Peyer's patch (tissue), 4 donors: Measurements from ENCODE around the gene DIO3. TPM values are rescaled to one million over a fixed set of nuclear protein-coding genes. Genes with fewer than 3 reads are reported as not detected.

ENCODE experiments used
- DNase-seq, 3 donors: peaks; one replicate each; pipeline ENCODE4 v3.0.0-alpha.2; 2017 to 2019
- H3K27ac ChIP-seq, 4 donors: fragments of 200-600 bp; sonication (generic); one replicate each; pipeline ENCODE4 v1.5.1; 2016 to 2019
- H3K27me3 ChIP-seq, 2 donors: fragments of 200-600 bp; sonication (generic); one replicate each; pipeline ENCODE4 v1.5.1; 2019
- H3K36me3 ChIP-seq, 3 donors: fragments of 200-600 bp; sonication (generic); one replicate each; pipeline ENCODE4 v1.5.1; 2016 to 2019
- H3K4me1 ChIP-seq, 4 donors: fragments of 200-600 bp; sonication (generic); one replicate each; pipeline ENCODE4 v1.5.1; 2016 to 2019
- H3K4me3 ChIP-seq, 4 donors: fragments of 200-600 bp; sonication (generic); 1 replicate in 3 of 4; 2 replicates in 1 of 4; pipeline ENCODE4 v1.5.1; 2016 to 2019; ENCODE audit warnings: mild to moderate bottlenecking in 1 of 4
- H3K9me3 ChIP-seq, 4 donors: fragments of 200-600 bp; sonication (generic); one replicate each; pipeline ENCODE4 v1.5.1; 2016 to 2019; ENCODE audit warnings: mild to moderate bottlenecking in 1 of 4
- CTCF ChIP-seq, 6 experiments: fragments of 450-650 bp in 4 of 6; fragments of 200-600 bp in 2 of 6; sonication (generic) in 1 of 6; IDR thresholded peaks; one replicate each; pipeline ENCODE4 v1.5.1; 2017 to 2019; ENCODE audit warnings: antibody characterized with exemption in 6 of 6, mild to moderate bottlenecking in 3 of 6, moderate library complexity in 1 of 6
- POLR2A ChIP-seq, 2 donors: fragments of 450-650 bp; IDR thresholded peaks; one replicate each; pipeline ENCODE4 v1.5.1; 2017; ENCODE audit warnings: antibody characterized with exemption in 2 of 2, mild to moderate bottlenecking in 2 of 2, moderate library complexity in 2 of 2
- total RNA-seq, 4 donors: library from RNA; depleted of rRNA; stranded (reverse); fragments of >200 nt; gene quantifications; one replicate each; pipeline ENCODE4 v1.1.0, GENCODE V29; 2016

Gene DIO3
- total RNA-seq, 4 donors from 2014 or later = 0.40 to 1.7 TPM; not detected in 2

DNA sequence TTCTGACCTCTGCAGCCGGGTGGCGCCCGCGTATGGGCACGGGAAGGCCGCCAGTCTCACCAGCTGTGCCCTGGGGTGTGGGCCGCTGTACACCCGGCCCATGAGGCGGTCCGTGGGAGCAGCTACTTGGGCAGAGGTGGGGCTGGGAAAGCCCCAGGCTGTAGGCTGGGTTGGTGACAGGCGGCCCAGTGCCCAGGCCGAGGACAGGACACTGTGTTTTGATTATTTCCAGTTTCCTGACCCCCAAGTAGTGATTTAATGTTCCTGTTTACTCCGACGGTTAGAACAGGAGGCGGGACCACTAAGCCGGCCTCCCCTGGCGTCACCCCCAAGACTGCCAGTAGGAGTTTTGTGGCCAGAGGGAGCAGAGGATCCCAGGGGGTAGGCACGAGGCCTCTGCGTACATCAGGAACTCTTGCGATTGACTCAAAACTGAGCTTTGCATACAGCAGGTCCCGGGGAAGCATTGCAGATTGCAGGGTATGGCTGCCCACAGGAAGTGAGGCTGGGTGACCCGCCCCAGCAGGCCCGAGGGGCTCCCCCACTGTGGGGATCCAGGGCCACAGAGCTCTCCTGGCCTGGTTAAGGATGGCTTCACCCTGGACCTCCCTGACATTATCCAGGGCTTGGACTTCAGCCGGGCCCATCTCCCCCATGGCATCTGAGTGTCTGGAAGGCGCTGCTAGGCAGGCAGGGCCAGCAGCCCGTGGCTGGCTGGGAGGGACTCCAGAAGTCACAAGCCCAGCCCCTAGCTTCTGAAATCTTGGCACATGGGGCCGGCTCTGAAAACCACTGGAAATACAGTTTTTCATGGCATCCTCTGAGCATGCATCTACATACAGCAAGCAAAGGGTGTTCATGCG lies 42.5 kb upstream of the DIO3 start:
- H3K9me3 ChIP-seq = peaks cover 0 to 4% (median 0%) of the 10 kb centered on the region in 4 donors
- peaks cover 0 to 5% (median 0%) of the 10 kb centered on the region in 4 donors for H3K4me1 ChIP-seq
- peak in 1 of 3 donors; percentile 60 for DNase-seq
- no peak for TF ChIP-seq CTCF (IDR thresholded peaks at IDR 0.05)
- no peak for TF ChIP-seq POLR2A (IDR thresholded peaks at IDR 0.05)
- H3K27ac ChIP-seq = peak overlapping the region in 3 of 4 donors; percentile 19 to 43 (median 42)
- H3K36me3 ChIP-seq = no peaks in the 10 kb centered on the region
- no peaks in the 10 kb centered on the region for H3K27me3 ChIP-seq
- no peak overlapping the region for H3K4me3 ChIP-seq

DNA sequence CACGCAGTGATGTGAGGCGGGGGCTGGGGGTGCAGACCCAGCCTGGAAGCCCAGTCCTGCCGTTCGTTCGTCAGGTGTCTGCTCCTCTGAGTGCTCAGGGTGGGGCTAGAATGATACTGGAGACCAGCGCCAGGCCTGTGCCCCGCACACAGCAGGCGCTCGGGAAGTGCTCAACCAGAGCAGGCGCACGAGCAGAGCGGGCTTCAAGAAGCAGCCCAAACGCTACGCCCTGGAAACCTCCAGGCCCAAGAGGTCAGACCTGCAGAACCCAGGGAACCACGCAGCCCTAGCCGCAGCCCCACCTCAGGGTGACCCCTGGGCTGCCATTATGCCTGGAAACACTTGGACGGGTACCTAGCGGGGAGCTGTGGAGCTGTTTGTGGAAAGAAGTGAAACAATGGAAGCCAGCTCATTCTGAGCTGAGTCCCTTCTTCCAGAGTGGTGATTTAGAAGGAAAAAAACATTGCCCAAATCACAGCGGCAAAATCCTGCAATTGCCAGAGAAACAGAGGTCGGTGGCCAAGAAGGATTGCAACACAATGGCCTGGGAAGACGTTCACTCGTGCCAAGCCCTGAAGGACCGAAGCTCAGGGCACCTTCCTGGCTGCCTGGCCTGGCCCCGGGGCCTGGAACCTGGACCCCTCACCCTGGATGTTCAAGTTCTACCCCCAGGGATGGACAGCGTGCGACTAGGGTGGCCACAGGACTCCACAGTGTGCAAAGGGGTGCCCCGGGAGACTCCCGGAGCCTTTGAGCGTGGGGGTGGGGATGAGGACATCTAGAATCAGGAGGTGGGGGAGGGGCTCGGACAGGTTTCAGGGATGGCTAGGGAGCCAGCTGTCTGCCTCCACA lies 40.4 kb upstream of the DIO3 start:
- H3K27ac ChIP-seq = peak overlapping the region in 1 of 4 donors; percentile 43
- H3K4me3 ChIP-seq = no peak overlapping the region
- peak in 1 of 3 donors; percentile 52 for DNase-seq
- H3K4me1 ChIP-seq = peaks cover 0 to 5% (median 0%) of the 10 kb centered on the region in 4 donors
- no peaks in the 10 kb centered on the region for H3K27me3 ChIP-seq
- peaks cover 0 to under 1% (median 0%) of the 10 kb centered on the region in 4 donors for H3K9me3 ChIP-seq
- H3K36me3 ChIP-seq = no peaks in the 10 kb centered on the region
- TF ChIP-seq CTCF (IDR thresholded peaks at IDR 0.05) (no peak), POLR2A (IDR thresholded peaks at IDR 0.05) (no peak)

DNA sequence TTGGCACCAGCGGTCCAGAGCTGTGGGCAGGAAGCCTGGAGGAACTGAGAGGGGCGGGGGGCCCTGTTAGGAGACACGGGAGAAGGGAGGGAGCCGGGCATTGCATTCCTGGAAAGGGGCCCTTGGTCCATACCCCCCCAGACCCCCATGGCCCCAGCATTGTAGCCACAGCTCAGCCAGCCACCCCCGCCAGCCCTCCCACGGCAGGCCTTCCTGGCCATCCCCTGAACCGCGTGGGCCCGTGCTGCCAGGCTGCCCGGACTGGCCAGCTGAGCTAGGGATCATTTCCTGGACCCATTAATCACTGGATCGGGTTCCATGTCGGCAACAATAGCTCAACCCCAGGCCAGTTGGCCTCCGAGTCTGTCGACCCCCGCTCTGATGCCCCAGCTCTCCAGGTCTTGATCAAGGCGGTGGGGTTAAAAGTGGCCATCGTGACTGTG lies 39.8 kb upstream of the DIO3 start:
- Histone ChIP-seq H3K4me3 (no peak overlapping the region), H3K27me3 (no peaks in the 10 kb centered on the region), H3K4me1 (peaks cover 0 to 5% (median 0%) of the 10 kb centered on the region in 4 donors), H3K36me3 (no peaks in the 10 kb centered on the region), H3K9me3 (no peaks in the 10 kb centered on the region), H3K27ac (no peak overlapping the region)
- DNase-seq = no peak
- no peak for TF ChIP-seq CTCF (IDR thresholded peaks at IDR 0.05)
- no peak for TF ChIP-seq POLR2A (IDR thresholded peaks at IDR 0.05)

- no peaks in the 10 kb centered on the region for H3K9me3 ChIP-seq
- H3K4me3 ChIP-seq = no peak overlapping the region
- no peak for DNase-seq
- peaks cover 0 to 5% (median 0%) of the 10 kb centered on the region in 4 donors for H3K4me1 ChIP-seq
- no peak for TF ChIP-seq CTCF (IDR thresholded peaks at IDR 0.05)
- no peak for TF ChIP-seq POLR2A (IDR thresholded peaks at IDR 0.05)
- H3K27ac ChIP-seq = no peak overlapping the region
- H3K36me3 ChIP-seq = no peaks in the 10 kb centered on the region
- no peaks in the 10 kb centered on the region for H3K27me3 ChIP-seq
These were observed 39.3 kb upstream of the DIO3 start for GRCh38 chr14:101521978-101522377.

- no peak overlapping the region for H3K27ac ChIP-seq
These were observed 35.4 kb upstream of the DIO3 start for GRCh38 chr14:101525640-101526527.

More at GRCh38 chr14:101525640-101526527, 35.4 kb upstream of the DIO3 start:
- DNase-seq = no peak
- Histone ChIP-seq H3K4me3 (no peak overlapping the region), H3K4me1 (no peaks in the 10 kb centered on the region), H3K36me3 (no peaks in the 10 kb centered on the region), H3K27me3 (no peaks in the 10 kb centered on the region), H3K9me3 (no peaks in the 10 kb centered on the region)
- no peak for TF ChIP-seq CTCF (IDR thresholded peaks at IDR 0.05)
- TF ChIP-seq POLR2A (IDR thresholded peaks at IDR 0.05) = no peak
